GM18858 (cell line): ENCODE results near the gene PBX1.

Experiments
- ATAC-seq: cut with Tn5 transposase; IDR thresholded peaks from one replicate; pipeline ENCODE4 v1.9.1; 2021; ENCODE audit not compliant: unreplicated experiment

Gene PBX1

GRCh38 chr1:164746632-164747031 is 187.6 kb downstream of the PBX1 start:
- ATAC-seq = no peak

- no peak for ATAC-seq
Observed at GRCh38 chr1:164748253-164748899, 189.4 kb downstream of the PBX1 start.

- no peak for ATAC-seq
Observed at GRCh38 chr1:164753521-164754077, 194.6 kb downstream of the PBX1 start.

GRCh38 chr1:164754088-164754600 is 195.2 kb downstream of the PBX1 start:
- no peak for ATAC-seq

DNA sequence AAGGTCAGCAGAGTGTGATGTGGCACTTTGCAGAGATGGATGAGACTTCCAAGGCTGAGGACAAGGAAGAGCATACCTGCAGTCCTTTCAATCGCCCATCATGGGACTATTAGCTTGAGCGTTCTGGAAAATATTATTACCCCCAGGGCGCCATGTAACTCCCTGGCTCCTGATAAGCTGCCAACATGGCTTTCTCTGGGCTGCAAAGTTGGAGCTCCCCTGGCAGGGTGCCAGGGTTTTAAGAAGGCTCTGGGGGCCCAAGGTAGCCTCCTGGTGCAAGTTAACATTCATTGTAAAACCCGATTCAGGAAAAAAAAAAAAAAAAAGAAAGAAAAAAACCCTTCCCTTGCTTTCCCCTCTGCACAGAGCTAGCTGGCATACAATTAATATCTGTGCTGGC is 196.7 kb downstream of the PBX1 start:
- no peak for ATAC-seq

- no peak for ATAC-seq
Observed at GRCh38 chr1:164756741-164757140, 197.8 kb downstream of the PBX1 start.

DNA sequence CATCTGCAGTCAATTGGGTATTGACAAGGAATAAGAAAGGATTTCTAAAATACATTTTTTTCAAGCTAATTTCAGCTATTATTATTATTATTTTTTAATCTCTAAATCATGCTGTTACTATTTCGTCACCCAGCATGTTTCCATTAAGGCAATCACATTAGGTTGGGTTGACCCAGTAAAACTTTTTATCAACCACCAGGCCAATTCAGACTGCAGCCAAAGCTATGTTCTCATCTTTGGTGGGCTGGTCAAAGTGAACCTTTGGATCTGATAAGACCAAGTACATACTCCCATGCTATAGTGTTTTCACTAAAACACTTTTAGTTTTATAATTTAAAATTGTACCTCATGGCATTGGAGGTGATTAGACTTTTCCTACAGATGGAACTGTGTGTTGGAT is 198.6 kb downstream of the PBX1 start:
- ATAC-seq = no peak

DNA sequence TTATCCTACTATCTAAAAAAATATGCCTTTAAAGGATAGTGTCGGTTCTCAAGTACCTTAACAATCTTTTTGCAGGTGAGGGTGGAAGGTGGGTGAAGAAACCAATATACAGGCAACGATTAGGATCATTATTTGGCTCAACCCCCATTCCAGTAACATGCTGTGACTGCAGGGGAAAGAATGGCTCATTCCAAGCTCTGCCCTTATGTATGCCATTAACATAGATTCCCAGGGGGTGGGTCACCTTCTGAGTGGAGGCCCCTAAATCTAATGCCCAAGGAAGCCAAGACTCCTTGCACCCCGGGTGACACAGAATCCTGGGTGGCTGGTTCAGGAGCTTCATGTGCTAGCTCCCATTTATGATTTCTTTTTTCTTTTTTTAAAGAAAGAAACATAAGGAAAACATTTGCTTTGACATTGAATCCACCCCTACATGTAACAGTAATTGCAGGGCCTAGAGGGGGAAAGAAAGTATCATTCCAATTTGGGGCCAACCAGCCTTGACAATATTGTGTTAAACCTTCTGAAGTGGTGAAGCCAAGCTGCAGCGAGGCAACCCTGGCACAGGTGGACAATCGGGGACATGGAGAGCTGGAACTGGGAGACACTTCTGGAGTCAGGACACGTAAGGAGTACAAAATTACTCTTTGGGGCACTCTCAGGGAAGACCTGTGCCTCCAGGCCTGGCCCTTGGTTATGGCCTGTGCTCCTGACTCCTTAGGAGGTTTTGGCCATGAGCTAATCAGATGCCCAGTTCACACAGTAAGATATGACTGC is 200.3 kb downstream of the PBX1 start:
- ATAC-seq = no peak

DNA sequence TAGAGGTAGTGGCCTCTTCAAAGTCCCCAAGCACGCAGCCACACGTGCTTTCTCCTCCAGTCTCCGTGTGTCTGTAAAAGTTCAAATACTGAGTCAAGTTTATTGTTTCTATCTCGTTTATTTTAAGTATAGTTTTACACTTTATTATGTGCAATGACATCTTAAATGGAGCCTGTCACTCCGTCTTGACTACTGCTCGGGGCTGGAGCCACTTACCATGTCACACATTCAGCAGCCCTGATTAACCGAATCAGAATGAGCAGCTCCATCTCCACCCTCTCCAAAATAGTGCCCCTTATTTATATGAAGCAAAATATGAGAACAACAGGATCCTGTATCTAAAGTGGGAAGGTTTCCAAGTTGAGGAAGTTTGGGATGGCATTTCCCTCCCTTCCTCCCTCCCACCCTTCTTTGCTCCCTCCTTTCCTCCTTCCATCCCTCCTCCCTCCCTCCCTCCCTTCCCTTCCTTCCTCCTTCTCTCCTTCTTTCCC is 201.0 kb downstream of the PBX1 start:
- no peak for ATAC-seq

DNA sequence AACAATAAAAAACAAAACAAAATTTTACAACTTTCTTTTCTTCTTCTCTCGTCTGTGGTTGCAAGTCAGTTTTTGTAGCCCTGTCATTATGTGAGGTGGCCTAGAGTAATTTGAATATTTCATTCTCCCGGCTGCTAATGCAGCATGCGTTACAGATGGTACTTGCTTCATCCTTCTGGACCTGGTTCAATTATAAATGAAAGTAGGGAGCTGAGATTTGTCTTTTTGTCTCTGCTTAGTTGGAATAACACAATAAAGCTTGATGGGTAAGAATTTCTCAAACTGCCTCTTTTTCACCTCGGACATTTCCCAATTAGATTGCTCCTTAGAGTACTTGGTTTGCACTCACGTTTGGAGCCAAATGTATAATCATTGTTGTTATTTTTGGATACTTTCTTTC is 201.6 kb downstream of the PBX1 start:
- no peak for ATAC-seq

- no peak for ATAC-seq
Observed at GRCh38 chr1:164761009-164761408, 202.0 kb downstream of the PBX1 start.

- ATAC-seq = no peak
Observed at GRCh38 chr1:164763098-164763497, 204.1 kb downstream of the PBX1 start.

- ATAC-seq = no peak
Observed at GRCh38 chr1:164764333-164764732, 205.3 kb downstream of the PBX1 start.

DNA sequence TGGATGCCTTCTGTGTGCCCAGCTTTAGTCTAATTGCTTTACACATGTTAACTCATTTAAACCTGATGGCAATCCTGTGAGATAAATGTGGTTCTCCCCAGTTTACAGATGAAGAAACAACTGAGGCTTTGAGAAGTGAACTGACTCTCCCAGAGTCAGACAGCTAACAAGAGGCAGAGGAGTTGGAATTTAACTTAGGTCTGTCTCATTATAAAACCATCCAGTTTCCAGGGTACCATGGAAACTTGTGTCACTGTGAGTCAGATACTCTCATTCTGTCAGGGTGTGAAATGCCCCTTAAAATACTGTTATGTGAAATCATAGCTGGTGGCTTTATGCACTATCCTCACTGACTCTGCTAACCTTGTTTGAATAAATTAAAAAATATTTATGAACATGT is 206.6 kb downstream of the PBX1 start:
- no peak for ATAC-seq

DNA sequence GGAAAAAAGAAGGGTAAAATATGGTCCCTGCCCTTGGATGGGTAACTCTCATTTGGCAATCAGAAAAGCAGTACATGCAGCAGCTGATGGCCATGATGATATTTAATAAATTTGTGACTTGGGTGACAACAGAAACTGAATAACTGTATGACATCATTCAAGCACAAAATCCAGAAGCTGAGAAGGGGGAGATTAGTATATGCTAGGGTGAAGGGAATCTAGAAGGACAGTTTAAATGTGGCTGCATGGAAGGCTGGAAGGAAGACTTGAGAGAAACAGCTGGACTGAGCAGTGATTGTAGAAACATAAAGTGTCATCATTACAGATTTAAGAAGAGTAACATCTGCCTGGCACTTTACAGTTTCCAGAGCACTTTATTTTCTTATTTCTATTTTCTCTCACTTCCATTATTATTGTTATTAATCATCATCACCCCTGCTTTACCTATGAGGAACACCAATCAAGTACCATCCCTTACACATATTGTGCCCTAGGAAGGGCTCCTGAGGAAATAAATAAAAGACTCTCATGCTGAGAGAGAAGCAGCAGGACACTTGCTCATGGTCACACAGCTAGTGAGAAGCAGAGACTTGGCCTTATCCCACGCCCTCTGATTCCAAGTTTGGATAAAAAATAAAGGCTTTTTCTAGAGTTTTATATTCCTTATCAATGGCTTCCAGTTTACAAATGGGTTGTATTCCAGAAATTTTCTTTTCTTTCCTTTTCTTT is 207.2 kb downstream of the PBX1 start:
- ATAC-seq = no peak

DNA sequence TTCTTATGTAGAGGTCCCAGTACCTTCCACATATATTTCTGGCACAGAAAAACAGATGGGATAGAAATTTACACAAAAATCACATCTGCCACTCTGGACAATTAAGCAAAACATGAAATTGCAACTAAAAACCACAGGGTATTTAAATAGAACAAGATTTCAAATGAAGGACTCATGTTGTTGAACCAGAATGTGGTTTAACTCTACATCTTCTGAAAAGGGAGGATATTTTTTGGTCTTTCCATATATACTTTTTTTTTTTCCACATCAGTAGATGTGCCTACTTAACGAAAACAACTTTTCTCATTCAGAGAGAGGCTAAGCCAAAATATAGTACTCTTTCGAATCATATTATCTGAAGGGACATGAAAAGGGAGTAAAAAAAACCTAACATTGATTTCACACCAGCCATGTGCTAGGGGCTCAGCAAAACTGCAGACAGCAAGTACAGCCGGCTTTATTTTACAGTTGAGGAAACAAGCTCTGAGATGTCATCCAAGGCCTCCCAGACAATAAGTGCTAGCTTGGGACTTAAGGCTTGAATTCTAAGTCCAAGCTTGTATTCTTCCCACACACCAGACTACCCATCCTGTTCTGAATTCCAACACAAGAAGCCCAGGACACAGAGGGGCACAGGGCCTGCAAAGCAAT is 208.9 kb downstream of the PBX1 start:
- ATAC-seq = no peak

- ATAC-seq = no peak
Observed at GRCh38 chr1:164768619-164769018, 209.6 kb downstream of the PBX1 start.

GRCh38 chr1:164769486-164770130 is 210.6 kb downstream of the PBX1 start:
- ATAC-seq = no peak

DNA sequence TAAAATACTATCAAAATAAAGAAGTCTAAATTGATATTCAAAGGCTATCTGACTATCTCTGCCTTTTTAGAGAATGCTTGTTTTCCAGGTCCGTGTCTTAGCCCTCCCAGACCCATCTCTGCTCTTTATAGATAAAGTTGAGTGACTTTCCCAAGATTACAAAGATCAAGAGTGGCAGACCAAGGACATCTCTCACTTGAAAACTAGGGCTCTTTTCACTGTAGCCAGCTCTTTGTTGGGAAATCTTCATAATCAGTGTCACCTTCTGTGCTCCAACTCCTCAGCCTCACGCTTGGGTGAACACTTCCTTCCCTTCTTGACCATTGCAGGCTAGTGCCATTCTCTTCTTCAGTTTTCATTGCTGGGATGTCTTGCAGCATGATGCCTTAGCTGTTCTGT is 211.1 kb downstream of the PBX1 start:
- no peak for ATAC-seq

DNA sequence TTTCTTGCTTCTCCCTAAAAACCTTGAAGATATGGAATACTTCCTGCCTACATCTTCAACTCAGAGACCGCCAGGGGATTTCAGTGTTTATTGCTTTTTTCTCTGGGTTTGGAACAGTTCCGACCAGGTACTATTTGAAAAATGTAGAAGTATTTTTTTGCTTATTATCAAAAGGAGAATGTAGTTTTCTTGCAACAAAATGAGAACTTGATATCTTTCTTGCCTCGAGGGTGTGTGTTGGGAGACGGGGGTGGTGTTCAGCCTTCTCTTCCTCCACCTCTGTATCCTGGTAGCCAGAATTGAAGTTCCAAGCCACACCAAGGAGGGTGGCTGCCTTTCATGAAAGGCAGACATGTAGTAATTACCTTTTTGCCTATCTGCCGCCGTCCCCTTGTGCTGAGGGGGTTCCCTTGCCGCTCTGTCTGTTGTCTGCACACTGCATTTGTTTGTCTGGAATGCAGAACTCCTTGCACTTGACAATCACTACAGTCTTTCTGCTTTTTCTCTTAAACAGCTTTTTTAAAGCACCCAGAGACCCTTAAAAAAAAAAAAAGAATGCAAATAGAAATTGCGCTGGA is 212.1 kb downstream of the PBX1 start:
- ATAC-seq = no peak
